MM.1S (cell line): ENCODE data around the gene DUOX1.

Source experiments
- DNase-seq: peaks from one replicate; pipeline ENCODE4 v3.0.0-alpha.2; 2015
- H2AFZ ChIP-seq: fragments of 300-600 bp; sonication (generic); 2 replicates; pipeline ENCODE4 v1.6.0; 2016; ENCODE audit warnings: antibody characterized with exemption, low read length
- H3F3A ChIP-seq: fragments of 300-600 bp; sonication (generic); 2 replicates; pipeline ENCODE4 v1.6.1; 2016; ENCODE audit warnings: mild to moderate bottlenecking, antibody characterized with exemption, low read length, moderate library complexity, mixed read lengths; ENCODE audit not compliant: insufficient read depth
- H3K27ac ChIP-seq: fragments of 300-600 bp; sonication (generic); 2 replicates; pipeline ENCODE4 v1.5.1; 2016; ENCODE audit warnings: mild to moderate bottlenecking, low read length
- H3K27me3 ChIP-seq: fragments of 300-600 bp; sonication (generic); replicated peaks from 2 replicates; pipeline ENCODE4 v1.6.0; 2016; ENCODE audit warnings: low read length; ENCODE audit not compliant: insufficient read depth
- H3K36me3 ChIP-seq: fragments of 300-600 bp; sonication (generic); replicated peaks from 2 replicates; pipeline ENCODE4 v1.6.1; 2016; ENCODE audit warnings: mild to moderate bottlenecking, low read length, mixed read lengths; ENCODE audit not compliant: insufficient read depth
- H3K4me1 ChIP-seq: fragments of 300-600 bp; sonication (generic); 2 replicates; pipeline ENCODE4 v1.6.1; 2016; ENCODE audit warnings: low read length, mixed read lengths
- H3K4me2 ChIP-seq: fragments of 300-600 bp; sonication (generic); 2 replicates; pipeline ENCODE4 v1.6.0; 2016; ENCODE audit warnings: low read depth, low read length
- H3K4me3 ChIP-seq: fragments of 300-600 bp; sonication (generic); 2 replicates; pipeline ENCODE4 v1.5.1; 2016; ENCODE audit warnings: low read length, mixed read lengths
- H3K79me2 ChIP-seq: fragments of 300-600 bp; sonication (generic); 2 replicates; pipeline ENCODE4 v1.6.1; 2016; ENCODE audit warnings: mixed run types, low read length, mixed read lengths
- H3K9ac ChIP-seq: fragments of 300-600 bp; sonication (generic); 2 replicates; pipeline ENCODE4 v1.6.1; 2016; ENCODE audit warnings: low read length, mixed read lengths
- H3K9me2 ChIP-seq: fragments of 300-600 bp; sonication (generic); replicated peaks from 2 replicates; pipeline ENCODE4 v1.6.1; 2016; ENCODE audit warnings: mild to moderate bottlenecking, low read length, mixed read lengths; ENCODE audit not compliant: insufficient read depth
- H3K9me3 ChIP-seq: fragments of 300-600 bp; sonication (generic); replicated peaks from 2 replicates; pipeline ENCODE4 v1.6.1; 2016; ENCODE audit warnings: mild to moderate bottlenecking, low read length, mixed read lengths; ENCODE audit not compliant: insufficient read depth
- H4K20me1 ChIP-seq: fragments of 300-600 bp; sonication (generic); 2 replicates; pipeline ENCODE4 v1.6.1; 2016; ENCODE audit warnings: mild to moderate bottlenecking, low read length, moderate library complexity, mixed read lengths; ENCODE audit not compliant: insufficient read depth
- CTCF ChIP-seq: fragments of 300-600 bp; sonication (generic); IDR thresholded peaks from 2 replicates; pipeline ENCODE4 v1.5.1; 2016; ENCODE audit warnings: antibody characterized with exemption, low read length, mixed read lengths
- EZH2 ChIP-seq: fragments of 300-600 bp; sonication (generic); optimal IDR thresholded peaks from 2 replicates; pipeline ENCODE3; 2017; ENCODE audit warnings: low read depth, mild to moderate bottlenecking, antibody characterized with exemption, low read length, mixed read lengths
- EZH2phosphoT487 ChIP-seq: fragments of 300-600 bp; sonication (generic); IDR thresholded peaks from 2 replicates; pipeline ENCODE4 v1.6.1; 2018; ENCODE audit warnings: antibody characterized with exemption, low read length

The DUOX1 gene

DNA sequence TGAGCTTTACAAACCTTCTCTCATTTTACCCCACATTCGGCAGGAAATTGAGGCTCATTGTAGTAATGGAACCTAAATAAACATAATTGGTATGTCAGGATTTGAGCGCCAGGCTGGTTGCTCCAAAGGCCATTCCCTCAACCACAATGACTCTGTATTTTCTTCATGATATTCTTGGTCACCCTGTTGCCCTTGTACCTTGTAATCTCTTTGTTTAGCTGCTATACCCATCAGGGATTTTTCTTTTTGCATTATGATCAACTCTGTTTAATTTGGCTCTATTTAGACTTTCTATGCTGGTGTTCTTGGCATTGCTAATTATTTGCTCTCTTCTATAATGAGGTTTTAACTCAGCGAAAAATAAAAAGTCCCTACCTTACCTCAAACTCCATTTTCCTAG is 45.6 kb upstream of the DUOX1 start:
- H3F3A ChIP-seq, result no peaks in the 10 kb centered on the region
- no peak overlapping the region for H2AFZ ChIP-seq
- TF ChIP-seq EZH2 (no peak), EZH2phosphoT487 (no peak), CTCF (no peak)
- H3K4me2 ChIP-seq, result no peak overlapping the region
- H3K4me1 ChIP-seq, result no peaks in the 10 kb centered on the region
- H3K9ac ChIP-seq, result no peak overlapping the region
- H4K20me1 ChIP-seq, result no peaks in the 10 kb centered on the region
- H3K9me2 ChIP-seq, result no peaks in the 10 kb centered on the region
- no peak for DNase-seq
- no peaks in the 10 kb centered on the region for H3K27me3 ChIP-seq
- H3K27ac ChIP-seq, result no peak overlapping the region
- no peak overlapping the region for H3K4me3 ChIP-seq
- no peaks in the 10 kb centered on the region for H3K9me3 ChIP-seq
- no peaks in the 10 kb centered on the region for H3K79me2 ChIP-seq
- no peaks in the 10 kb centered on the region for H3K36me3 ChIP-seq

GRCh38 chr15:45087513-45087912 is 42.3 kb upstream of the DUOX1 start:
- Histone ChIP-seq H3K9ac (no peak overlapping the region), H3K79me2 (no peaks in the 10 kb centered on the region), H2AFZ (no peak overlapping the region), H3K9me3 (no peaks in the 10 kb centered on the region), H3K27ac (no peak overlapping the region), H3K36me3 (no peaks in the 10 kb centered on the region), H4K20me1 (no peaks in the 10 kb centered on the region), H3F3A (no peaks in the 10 kb centered on the region), H3K27me3 (no peaks in the 10 kb centered on the region), H3K9me2 (no peaks in the 10 kb centered on the region), H3K4me3 (no peak overlapping the region), H3K4me1 (no peaks in the 10 kb centered on the region), H3K4me2 (no peak overlapping the region)
- DNase-seq, result no peak
- TF ChIP-seq CTCF, result 0 out of 2 replicates have a peak, but pooled peaks have one; percentile 14
- no peak for TF ChIP-seq EZH2phosphoT487

DNA sequence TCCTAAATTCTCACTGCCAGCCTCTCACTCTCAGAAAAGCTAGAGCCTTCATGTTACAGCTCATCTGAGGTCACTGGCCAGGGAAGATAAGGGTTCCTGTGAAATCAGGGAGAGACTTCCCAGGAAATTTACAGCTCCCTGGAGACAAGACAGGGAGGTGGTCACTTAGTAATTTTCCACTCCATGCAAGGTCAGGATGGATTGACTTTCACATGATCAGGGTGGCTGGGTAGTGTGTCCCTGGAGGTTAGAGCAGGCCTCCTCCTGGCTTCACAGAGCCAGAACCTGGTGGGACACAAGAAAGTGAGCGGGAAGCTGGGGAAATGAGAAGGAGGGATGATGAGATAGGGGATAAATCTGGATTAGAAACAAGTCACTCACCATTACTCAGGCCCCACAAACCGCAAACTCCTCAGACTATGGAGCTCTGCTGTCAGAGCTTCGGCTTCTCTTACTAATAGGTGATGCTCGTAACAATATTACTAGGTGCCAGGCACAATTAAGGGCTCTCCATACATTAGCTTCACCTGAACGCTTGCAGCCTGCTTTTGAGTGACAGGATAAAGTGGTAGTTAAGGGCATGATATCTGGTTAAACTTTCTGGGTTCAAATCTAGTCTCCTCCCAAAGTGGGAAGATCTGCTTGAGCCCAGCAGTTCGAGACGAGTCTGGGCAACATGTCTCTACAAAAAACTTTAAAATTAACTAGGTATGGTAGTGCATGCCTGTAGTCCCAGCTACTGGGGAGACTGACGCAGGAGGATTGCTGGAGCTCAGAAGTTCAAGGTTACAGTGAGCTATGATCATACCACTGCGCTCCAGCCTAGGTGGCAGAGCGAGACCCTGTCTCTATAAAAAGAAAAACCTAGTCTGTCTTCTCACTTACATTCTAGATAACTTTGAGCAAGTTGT is 40.7 kb upstream of the DUOX1 start:
- H3K4me1 ChIP-seq, result no peaks in the 10 kb centered on the region
- no peak for TF ChIP-seq EZH2
- TF ChIP-seq EZH2phosphoT487, result no peak
- no peak for TF ChIP-seq CTCF
- no peak for DNase-seq
- H3K4me2 ChIP-seq, result no peak overlapping the region
- no peaks in the 10 kb centered on the region for H3K27me3 ChIP-seq
- no peaks in the 10 kb centered on the region for H3K36me3 ChIP-seq
- no peaks in the 10 kb centered on the region for H3K9me2 ChIP-seq
- H4K20me1 ChIP-seq, result no peaks in the 10 kb centered on the region
- H3K79me2 ChIP-seq, result no peaks in the 10 kb centered on the region
- H3F3A ChIP-seq, result no peaks in the 10 kb centered on the region
- no peak overlapping the region for H3K4me3 ChIP-seq
- no peak overlapping the region for H3K9ac ChIP-seq
- no peak overlapping the region for H2AFZ ChIP-seq
- no peaks in the 10 kb centered on the region for H3K9me3 ChIP-seq
- no peak overlapping the region for H3K27ac ChIP-seq
